RWPE1 (cell line): ENCODE measurements around the gene LRRC51.
"Not testable (repeated sequence)": the region's sequence is repeated elsewhere in the genome, so short reads cannot be mapped to it uniquely, and the experiment has no call there.

Experiments used
- CTCF ChIA-PET: fragments of 350-600 bp; sonication (Branson Sonifier 250); formaldehyde crosslinking; extraction: SDS; loops from one replicate; lab custom pipeline; 2021; lab: Yijun Ruan, JAX
- POLR2A ChIA-PET: fragments of 400-600 bp; formaldehyde crosslinking; extraction: SDS; loops from one replicate; lab custom pipeline; 2020; ENCODE audit warnings: antibody characterized with exemption; ENCODE audit not compliant: low non-redundant PET; lab: Yijun Ruan, JAX
- DNase-seq: peaks from one replicate; pipeline ENCODE4 v3.0.0; 2012; ENCODE audit warnings: low spot score
- H3K27ac ChIP-seq: fragments of 450-650 bp; 2 replicates; pipeline ENCODE4 v1.5.1; 2017
- TF ChIP-seq, protein P1 (sequence below): fragments of 450-650 bp; conservative IDR thresholded peaks from 2 replicates; pipeline ENCODE4 v1.5.1; 2017; ENCODE audit warnings: low read depth, mild to moderate bottlenecking

LRRC51 gene

DNA sequence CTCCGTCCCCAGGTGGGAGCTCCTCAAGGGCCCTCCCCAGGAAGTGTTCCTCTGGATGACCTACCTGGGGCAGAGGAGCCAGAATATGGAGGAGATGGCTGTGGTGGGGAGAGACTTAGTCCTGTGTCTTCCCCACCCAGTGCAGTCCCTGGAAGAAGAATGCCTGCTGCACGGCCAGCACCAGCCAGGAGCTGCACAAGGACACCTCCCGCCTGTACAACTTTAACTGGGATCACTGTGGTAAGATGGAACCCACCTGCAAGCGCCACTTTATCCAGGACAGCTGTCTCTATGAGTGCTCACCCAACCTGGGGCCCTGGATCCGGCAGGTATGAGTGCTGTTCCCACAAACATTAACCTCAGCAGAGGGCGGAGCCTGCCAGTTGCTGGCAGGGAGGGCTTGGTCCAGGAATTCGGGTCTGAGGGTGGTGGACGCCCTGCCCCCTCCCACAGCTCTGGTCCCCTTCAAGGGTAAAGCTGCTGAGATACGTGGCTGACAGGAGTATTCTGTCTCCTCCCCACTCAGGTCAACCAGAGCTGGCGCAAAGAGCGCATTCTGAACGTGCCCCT is 58.3 kb downstream of the LRRC51 start:
- peak overlapping the region; percentile 83 for H3K27ac ChIP-seq
- ChIA-PET POLR2A (interaction anchor here (1.2 kb wide), 1 partner anchor 26 kb away, joined by 3 read pairs; the partner anchor contains the start of gene ANAPC15), CTCF (no interaction called here)
- TF ChIP-seq, protein P1, sequence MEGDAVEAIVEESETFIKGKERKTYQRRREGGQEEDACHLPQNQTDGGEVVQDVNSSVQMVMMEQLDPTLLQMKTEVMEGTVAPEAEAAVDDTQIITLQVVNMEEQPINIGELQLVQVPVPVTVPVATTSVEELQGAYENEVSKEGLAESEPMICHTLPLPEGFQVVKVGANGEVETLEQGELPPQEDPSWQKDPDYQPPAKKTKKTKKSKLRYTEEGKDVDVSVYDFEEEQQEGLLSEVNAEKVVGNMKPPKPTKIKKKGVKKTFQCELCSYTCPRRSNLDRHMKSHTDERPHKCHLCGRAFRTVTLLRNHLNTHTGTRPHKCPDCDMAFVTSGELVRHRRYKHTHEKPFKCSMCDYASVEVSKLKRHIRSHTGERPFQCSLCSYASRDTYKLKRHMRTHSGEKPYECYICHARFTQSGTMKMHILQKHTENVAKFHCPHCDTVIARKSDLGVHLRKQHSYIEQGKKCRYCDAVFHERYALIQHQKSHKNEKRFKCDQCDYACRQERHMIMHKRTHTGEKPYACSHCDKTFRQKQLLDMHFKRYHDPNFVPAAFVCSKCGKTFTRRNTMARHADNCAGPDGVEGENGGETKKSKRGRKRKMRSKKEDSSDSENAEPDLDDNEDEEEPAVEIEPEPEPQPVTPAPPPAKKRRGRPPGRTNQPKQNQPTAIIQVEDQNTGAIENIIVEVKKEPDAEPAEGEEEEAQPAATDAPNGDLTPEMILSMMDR = no peak
- no peak for DNase-seq

DNA sequence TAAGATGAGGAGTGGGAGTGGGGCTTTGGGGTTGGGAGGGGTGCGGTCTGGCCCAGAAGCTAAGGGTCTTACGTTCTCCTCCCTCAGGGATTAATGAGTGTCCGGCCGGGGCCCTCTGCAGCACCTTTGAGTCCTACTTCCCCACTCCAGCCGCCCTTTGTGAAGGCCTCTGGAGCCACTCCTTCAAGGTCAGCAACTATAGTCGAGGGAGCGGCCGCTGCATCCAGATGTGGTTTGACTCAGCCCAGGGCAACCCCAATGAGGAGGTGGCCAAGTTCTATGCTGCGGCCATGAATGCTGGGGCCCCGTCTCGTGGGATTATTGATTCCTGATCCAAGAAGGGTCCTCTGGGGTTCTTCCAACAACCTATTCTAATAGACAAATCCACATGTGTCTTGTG is 58.9 kb downstream of the LRRC51 start:
- TF ChIP-seq, protein P1 = no peak
- ChIA-PET POLR2A (no interaction called here), CTCF (no interaction called here)
- H3K27ac ChIP-seq = peak overlapping the region; percentile 83
- DNase-seq = no peak

DNA sequence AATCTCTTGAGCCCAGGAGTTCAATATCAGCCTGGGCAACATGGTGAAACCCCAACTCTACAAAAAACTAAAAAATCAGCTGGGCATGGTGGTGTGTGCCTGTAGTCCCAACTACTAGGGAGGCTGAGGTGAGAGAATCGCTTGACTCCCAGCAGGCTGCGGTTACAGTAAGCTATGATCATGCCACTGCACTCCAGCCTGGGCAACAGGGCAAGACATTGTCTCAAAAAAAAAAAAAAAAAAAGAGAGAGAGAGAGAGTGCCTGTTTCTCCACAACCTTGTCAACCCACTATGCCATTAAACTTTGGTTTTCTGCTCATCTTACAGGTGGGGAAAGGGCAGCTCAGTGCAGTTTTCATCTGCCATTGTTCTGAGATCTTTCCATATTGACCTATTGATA is 60.0 kb downstream of the LRRC51 start:
- CTCF ChIA-PET = interaction anchor here (0.6 kb wide), 1 partner anchor 62 kb away, joined by 3 read pairs; no protein-coding TSS in a partner anchor
- TF ChIP-seq, protein P1 = no peak
- H3K27ac ChIP-seq = peak overlapping the region; percentile 83
- no peak for DNase-seq
- POLR2A ChIA-PET = interaction anchor here (0.5 kb wide), 1 partner anchor 40 kb away, joined by 3 read pairs; no protein-coding TSS in a partner anchor

DNA sequence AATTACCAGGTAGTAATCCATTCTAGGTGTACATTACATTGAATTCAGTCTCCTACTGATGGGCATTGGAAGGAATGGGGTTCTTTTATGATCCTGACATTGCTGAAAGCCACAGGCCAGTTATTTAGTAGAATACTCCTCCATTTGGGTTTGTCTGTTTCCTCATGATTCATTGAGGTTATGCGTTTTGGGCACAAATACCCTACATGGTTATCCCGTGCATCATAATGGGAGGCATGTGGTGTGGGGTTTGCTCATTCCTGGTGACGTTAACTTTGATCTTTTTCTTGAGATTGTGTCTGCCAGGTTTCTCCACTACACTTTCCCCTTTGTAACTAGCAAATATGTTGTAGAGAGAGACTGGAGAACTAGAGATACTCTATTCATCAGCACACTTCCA is 60.4 kb downstream of the LRRC51 start:
- CTCF ChIA-PET = interaction anchor here (0.6 to 0.8 kb wide), 2 partner anchors 61 to 293 kb away, joined by 3 read pairs; partner anchors contain the start of gene CLPB
- DNase-seq = peak; percentile 84
- POLR2A ChIA-PET = interaction anchor here (0.5 kb wide), 1 partner anchor 40 kb away, joined by 3 read pairs; no protein-coding TSS in a partner anchor
- peak overlapping the region; percentile 86; the same call in 1 of the 2 replicates for H3K27ac ChIP-seq
- TF ChIP-seq, protein P1 = no peak

DNA sequence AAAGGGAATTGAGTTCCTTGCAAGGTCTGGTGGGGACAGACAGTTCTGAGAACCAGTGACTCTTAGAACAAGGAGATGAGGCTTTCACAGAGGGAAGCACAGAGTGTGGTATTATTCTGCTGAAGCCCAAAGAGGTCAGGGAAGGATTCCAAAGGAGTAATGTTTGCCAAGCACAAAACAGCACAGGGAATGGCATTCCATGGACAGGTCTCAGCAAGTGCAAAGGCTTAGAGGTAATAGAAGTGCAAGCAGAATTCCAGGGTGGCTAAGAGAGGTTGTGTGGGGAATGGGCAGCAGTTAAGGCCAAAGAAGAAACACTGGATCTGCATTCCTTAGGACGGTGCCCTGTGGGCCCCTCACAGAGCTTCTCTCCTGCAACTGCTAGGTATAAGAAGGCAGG is 61.4 kb downstream of the LRRC51 start:
- CTCF ChIA-PET = interaction anchor here (0.6 to 0.8 kb wide), 2 partner anchors 41 to 292 kb away, joined by 3 to 4 read pairs; partner anchors contain the start of gene CLPB
- POLR2A ChIA-PET = not testable (repeated sequence)
- peak overlapping the region; percentile 86 for H3K27ac ChIP-seq
- peak; percentile 66 for DNase-seq

DNA sequence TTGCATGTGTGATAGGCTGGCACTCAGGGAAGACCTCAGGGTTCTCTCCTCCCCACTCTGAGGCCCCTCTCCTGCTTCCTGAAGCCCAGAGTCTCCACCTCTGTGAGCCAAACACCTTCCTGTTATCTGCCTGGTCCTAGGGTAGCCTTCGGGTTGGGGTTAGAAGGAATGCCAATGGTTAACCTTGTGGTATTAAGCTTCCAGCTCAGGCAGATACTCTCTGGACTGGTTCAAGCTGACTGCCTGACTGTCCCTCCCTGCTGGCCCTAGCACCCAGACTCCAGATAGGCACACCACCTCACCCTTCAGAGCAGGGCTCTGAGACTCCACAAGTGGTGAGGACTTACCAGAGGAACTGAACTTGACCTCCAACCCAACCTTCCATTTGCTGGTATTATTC is 61.9 kb downstream of the LRRC51 start:
- H3K27ac ChIP-seq = peak overlapping the region; percentile 86
- CTCF ChIA-PET, POLR2A ChIA-PET, DNase-seq: not testable (repeated sequence)

DNA sequence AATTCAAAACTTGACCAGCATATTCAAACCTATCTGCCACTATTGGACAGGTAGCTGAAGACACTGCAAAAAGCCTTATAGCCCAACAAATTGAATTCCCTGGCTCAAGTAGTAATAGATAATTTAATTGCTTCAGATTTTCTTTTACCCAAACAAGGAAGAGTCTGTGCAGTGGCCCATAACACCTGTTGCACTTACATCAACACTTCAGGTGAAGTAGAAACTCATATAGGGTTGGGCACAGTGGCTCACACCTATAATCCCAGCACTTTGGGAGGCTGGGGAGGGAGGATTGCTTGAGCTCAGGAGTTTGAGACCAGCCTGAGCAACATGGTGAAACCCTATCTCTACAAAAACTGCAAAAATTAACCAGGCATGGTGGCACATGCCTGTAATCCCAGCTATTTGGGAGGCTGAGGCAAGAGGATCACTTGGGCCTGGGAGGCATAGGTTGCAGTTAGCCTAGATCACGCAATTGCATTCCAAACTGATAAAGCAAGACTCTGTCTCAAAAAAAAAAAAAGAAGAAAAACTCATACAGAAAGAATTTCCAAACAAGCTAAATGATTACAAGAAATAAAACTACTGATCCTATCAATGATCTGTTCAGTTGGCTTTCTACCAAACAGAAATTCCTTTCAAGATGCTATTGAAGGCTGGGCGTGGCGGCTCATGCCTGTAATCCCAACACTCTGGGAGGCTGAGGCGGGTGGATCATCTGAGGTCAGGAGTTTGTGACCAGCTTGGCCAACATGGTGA is 64.3 kb downstream of the LRRC51 start:
- H3K27ac ChIP-seq = peak overlapping the region; percentile 87
- ChIA-PET CTCF (interaction anchor here (0.6 to 3.1 kb wide), 8 partner anchors 17 to 290 kb away, joined by 3 to 14 read pairs (median 6); no protein-coding TSS in a partner anchor), POLR2A (interaction anchor here (0.6 to 0.8 kb wide), 4 partner anchors 37 to 145 kb away, joined by 3 read pairs; no protein-coding TSS in a partner anchor)
- DNase-seq = peak; percentile 34
- TF ChIP-seq, protein P1 = no peak
